Measurements from ENCODE around the gene TRIM62.

DNA sequence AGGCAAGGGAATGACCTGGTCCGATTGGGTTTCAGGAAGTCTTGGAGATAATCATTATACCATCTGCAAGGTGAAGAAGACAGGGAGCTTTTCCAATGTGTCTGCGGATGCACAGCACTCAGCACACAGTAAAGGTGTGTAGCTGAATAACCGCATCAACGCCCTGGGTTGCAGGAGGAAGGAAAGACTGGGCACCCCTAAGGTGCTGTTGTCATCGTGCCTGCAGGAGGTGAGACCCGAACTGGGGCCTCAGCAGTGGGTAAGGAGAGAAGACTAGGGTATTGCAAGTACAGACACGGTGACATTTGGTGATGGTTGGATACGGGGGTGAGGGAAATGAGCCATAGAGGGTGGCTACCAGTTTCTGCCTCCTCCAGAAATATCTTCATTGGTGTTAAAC is 1.1 kb upstream of the TRIM62 start:
- TF ChIP-seq, protein P1, sequence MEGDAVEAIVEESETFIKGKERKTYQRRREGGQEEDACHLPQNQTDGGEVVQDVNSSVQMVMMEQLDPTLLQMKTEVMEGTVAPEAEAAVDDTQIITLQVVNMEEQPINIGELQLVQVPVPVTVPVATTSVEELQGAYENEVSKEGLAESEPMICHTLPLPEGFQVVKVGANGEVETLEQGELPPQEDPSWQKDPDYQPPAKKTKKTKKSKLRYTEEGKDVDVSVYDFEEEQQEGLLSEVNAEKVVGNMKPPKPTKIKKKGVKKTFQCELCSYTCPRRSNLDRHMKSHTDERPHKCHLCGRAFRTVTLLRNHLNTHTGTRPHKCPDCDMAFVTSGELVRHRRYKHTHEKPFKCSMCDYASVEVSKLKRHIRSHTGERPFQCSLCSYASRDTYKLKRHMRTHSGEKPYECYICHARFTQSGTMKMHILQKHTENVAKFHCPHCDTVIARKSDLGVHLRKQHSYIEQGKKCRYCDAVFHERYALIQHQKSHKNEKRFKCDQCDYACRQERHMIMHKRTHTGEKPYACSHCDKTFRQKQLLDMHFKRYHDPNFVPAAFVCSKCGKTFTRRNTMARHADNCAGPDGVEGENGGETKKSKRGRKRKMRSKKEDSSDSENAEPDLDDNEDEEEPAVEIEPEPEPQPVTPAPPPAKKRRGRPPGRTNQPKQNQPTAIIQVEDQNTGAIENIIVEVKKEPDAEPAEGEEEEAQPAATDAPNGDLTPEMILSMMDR (IDR thresholded peaks at IDR 0.05): no peak
- no peak for TF ChIP-seq POLR2A (IDR thresholded peaks at IDR 0.05)

Data from ovary (tissue), 3 donors.